HG03025 (cell line): ENCODE measurements around the gene KY.

Experiments used
- ATAC-seq: cut with Tn5 transposase; IDR thresholded peaks from one replicate; pipeline ENCODE4 v1.9.1; 2021; ENCODE audit warnings: mild to moderate bottlenecking, moderate library complexity; ENCODE audit not compliant: unreplicated experiment, low FRiP score

KY gene, protein sequence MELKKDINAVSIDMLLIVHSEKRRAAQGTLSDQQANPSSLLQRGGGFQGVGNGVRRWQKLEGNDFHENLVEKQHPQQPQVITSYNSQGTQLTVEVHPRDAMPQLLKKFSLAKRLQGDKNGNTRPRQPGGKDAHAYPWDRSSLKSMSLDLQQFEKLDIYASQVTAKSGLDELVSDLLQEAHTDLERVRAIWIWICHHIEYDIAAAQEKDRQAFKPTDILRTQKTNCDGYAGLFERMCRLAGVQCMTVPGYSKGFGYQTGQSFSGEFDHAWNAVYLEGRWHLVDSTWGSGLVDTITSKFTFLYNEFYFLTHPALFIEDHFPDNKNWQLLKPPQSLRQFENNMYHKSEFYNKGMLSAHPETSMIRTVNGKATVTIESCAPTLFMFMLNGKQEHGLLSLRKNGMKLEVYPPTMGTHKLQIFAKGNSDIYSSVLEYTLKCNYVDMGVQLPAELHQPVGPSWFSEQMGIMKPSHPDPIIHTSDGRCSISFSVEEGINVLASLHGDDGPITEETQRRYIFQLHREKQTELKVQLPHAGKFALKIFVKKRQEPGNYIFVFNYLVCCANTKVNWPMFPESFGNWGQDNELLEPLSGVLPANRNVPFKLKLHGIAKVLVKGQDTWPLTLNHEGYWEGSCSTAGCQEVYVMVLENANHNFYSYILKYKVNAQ

DNA sequence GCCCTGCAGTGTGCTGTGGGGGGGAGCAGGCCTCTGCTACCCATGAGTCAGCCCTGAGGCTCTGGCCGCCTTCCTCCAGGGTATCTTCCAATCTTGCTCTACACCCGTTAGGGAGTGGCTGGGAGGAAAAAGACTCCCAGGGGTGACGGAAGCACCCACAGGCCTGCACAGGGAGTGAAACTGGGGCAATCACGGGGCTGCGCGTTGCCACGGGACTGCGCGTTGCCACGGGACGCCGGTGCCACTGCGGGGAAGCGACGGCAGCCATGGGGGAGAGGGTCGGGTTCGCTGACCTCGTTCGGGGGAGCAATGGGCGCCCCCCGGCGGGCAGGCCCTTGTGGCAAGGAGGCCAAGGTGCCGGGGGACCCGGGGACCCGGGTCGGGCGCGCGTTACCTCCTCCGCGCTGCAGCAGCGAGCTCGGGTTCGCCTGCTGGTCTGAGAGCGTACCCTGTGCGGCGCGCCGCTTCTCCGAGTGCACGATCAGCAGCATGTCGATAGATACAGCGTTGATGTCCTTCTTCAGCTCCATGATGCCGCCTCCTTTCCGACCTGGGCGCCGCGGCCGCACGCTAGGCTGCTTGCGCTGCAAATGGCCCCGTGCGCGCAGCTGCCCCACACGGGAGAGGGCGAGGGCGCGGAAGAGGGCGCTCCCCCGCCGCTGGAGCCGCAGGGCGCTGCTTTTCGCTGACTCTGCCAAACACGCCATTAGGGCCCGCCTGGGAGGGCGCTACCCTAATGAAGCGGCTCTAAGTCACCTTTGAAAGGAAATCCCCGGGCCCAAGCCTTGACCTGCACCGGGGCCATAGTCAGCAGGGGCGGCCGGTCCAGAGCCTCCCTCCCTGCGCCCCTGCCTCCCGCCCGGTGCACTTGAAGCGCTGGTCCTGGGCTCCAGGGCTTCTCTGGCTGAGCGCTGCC is at the start of gene KY:
Gene KY (minus strand): TSS at position 592 of the 916 bp plus-strand sequence. CDS start 62 bp downstream, at position 530.
- ATAC-seq, result no peak

DNA sequence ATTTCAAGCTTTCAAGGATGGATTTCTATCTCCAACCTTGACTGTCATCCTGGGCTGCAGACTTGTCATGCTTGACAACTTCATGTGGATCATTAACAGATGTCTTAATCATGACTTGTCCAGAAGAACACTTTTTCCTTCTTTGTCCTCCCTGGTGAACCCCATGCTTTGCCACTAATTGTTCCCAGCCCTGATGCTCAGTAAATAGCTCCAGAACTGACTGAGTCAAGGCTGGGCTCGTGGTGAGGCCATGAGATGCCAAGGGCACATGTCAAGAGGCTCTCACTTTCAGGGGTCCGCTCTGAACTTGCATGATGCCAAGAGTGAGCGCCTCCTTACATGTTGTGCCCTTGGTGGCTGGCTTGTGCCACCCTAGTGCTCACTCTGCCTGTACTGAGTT is 48.9 kb upstream of the KY start:
- no peak for ATAC-seq

DNA sequence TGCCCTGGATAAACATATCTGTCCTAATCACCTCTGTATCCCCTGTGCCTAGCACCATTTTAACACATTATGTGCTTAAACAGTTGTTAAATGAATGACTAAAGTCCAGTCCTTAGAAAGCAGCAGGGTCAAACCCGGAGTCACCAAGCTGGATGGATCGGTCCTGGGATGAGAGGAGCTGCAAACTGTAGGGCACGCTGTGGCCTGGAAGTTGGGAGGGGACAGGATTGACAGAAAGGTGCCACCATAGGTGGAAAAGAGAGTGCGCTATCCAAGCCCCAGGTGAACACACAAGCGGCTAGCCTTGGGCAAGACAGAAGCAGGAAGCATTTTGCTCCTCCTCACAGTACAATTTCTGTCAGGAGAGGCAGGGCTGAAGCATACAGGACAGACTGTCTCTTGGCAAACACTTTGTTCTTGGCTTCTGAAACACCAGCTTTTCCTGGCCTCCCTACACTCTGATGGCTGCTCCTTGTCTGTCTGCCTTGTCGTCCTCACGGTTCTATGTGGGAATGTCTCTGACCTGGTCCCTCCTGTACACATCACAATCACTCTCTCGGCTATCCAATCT is 48.4 kb upstream of the KY start:
- ATAC-seq, result no peak

DNA sequence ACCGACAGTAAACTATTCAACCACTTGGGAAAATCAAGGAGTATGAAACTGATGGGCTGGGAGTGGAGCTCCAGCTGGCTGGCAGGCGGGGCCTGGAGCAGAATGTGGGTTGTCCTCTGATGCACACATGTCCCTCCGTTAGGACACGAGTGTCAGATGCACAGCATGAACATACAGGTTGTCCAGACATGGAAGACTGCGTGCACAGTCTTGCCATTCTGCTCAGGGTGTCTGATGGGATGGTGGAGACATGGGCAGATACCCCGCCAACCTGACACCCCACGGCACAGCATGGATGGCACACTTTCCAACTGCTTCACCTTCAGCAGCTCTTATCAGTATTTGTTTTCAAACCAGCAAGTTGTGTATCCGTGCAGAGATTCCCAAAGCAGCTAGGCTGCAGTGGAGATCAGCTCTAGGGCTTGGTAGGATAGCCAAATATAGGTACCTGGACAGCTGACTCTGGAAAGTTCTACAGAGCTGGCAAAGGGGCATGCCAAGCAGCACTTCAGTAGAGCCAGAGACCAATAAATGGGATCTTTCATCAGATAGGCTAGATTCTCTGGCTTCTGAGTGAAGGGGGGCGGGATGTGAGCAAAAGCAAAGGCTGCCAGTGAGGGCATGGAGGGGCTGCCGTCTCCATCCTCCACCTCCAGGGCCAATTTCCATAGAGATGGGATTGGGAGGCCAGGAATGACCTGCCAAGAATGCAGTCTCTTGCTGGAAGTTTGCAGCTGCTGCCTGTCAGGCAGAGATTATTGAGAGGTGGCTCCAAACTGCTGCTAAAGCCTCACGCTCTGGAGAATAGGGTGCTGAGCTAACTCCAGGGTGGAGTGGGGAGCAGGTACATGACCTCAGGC is 47.2 kb upstream of the KY start:
- ATAC-seq, result no peak

DNA sequence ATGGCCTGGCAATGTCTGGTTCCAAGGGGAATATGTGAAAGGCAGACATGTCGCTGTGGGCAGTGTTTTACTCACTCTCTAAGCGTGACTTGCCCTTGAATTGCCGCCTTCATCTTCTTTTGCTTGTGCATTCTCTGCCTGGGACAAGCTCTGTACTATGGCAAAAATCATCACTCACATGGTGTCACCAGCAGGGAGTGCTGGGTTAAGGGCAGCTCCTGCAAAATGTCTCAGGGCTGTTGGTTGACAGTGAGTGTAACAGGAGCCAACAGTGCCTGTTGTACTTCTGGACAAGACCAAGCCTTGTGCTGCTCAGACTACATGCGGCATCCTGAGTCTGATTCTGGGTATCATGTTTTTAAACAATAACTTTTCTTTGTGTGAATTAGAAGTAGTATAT is 45.3 kb upstream of the KY start:
- no peak for ATAC-seq

DNA sequence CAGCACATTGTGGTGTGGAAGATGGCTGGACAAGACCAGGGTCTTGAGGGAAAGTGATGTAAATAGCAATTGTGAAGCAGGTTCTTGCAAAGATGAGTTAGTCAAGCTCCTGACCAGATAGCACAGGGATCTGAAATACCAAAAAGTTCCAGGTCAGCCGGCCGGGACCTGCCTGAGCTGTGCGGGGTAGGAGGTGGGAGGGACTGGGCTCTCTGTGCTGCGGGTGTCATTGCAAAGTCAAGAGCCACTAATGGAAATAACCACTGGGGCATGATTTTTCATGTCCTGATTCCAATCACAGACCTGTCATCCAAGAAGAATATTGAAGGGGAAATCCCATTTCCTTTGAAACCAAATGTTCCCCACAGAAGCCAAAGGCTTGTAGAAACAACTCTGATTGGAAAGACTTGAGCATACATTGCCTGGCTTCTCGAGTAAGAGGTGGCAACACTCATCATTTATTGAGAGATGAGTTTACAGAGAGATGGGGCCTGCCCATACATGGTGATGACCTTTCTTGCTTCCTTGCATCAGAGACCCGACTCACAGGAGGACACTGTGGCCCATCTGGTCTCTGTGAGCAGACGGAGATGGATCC is 44.2 kb upstream of the KY start:
- ATAC-seq, result no peak

DNA sequence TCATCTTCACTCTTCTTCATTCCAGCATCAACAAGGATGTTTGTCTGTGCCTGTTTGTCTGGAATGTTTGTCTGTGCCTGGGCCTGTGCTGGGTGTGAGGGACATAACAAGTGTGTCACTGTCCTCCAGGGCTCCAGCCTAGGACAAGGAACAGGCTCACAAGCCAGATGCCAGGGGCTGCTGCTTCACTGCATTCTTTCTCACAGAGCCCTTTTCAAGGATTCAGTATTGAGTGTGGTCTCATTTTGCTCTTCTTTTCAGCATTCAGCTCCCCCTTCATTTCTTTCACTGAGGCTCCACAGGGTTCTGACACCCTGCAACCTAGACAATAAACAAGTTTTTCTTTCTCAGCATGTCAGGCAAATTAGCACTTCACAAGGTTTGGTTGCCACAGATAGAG is 43.6 kb upstream of the KY start:
- ATAC-seq, result no peak

DNA sequence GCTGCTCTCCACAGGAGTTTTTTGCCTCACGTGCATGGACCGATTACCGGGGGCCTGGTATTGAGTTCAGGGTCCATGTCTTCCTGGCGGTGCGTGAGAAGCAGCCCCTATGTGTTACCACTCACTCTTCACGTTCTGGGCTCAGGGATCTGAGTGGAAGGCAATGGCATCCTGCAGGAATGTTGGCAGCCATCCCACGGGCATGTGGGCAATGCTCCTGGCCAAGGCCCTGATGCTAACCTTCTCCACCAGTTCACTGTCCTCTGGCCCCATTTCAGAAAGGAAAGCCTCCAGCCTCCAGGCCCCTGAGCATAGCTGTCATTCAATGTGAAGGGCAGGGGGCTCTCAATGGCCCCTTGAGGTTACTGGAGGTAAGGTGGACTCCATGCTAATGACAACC is 43.0 kb upstream of the KY start:
- no peak for ATAC-seq

DNA sequence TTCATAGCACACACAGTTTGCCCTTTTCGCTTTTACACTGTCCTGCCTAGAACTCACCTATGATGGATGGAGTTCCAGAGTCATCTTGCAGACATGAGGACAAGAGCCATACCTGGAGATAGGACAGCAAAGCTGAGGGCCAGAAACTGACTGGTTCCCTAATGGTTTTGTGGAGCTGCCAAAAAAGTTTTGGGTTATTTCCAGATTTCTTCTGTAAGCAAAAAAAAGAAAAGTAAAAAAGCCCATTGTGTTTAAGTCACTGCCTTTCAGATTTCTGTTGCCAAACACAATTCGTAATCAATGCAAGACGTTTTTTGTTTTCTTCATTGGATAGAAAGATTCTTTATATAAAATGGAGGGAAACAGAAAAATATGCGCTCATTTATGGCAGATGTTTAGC is 42.4 kb upstream of the KY start:
- ATAC-seq, result no peak

DNA sequence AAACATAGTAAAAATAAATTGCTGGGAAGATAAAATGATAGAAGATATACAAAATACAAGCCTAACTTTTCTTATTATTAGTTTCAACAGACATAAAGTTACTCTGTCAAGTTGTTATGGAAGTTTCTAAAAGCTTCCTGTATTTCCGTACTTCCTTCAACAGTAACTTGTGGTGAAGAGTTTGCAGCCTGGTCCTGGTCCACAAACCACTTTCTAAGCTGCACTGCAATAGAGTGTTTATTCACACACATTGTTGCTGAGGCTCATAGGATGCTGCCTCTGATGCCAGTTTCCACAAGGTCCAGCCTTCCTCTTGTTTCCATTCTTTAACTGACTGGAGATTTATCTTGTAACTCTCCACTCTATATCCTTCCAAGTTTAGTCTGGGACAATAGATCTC is 39.4 kb upstream of the KY start:
- no peak for ATAC-seq

DNA sequence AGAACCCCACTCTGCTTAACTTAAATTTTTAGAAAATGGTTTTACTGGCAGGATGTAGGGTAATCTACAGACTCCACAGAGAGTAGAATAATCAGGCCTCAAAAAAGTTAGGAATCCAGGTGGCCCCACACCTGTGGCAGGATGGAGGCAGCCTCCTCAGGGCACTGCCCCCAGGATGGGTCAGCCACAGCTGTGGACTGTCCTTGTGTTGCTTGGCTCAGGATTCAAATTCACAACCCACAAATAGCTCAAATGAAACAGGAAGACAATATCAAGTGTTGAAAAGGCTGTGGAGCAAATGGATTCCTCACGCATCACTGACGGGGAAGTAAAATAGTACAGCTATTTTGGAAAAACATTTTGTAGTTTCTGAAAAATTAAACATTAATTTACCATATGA is 36.8 kb upstream of the KY start:
- ATAC-seq, result no peak

DNA sequence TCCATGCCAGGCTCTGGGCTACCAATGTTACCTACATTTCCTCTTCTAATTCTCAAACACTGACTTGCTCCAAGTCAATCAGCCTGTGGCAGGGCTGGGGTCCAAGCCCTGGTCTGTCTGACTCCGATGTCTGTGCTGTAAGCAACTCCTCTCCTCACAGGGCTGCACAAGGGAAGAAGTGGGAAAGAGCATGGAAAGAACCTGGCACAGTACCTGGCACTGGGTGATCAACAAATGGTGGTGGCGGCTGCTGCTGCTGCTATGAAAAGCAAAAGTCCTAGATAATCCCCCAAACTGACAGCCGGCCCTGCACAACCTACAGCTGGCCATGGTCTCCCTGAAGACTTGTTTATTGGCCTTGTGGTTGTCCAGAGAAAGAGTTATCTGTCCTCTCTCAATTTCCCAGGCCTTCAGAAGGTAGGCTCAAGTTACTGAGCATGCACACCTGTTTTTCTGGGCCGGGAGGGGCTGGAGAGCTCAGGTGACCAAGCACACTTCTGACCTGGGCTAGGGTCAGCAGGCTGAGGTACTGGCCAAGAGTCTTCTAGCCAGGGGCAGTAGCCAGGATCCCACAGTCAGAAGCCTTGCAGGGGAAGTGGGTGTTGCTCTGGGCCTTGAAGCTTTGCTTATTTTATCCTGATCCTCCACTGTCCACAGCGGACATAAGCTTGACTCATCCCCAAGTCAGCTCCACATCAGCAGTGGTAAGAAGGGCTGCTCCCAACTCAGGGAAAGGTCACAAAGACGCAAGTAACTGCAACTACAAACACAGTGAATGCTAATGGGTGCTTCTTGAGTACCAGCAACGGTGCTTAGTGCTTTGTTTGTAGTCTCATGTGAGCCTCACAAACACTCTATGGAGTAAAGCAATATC is 35.3 kb upstream of the KY start:
- no peak for ATAC-seq

DNA sequence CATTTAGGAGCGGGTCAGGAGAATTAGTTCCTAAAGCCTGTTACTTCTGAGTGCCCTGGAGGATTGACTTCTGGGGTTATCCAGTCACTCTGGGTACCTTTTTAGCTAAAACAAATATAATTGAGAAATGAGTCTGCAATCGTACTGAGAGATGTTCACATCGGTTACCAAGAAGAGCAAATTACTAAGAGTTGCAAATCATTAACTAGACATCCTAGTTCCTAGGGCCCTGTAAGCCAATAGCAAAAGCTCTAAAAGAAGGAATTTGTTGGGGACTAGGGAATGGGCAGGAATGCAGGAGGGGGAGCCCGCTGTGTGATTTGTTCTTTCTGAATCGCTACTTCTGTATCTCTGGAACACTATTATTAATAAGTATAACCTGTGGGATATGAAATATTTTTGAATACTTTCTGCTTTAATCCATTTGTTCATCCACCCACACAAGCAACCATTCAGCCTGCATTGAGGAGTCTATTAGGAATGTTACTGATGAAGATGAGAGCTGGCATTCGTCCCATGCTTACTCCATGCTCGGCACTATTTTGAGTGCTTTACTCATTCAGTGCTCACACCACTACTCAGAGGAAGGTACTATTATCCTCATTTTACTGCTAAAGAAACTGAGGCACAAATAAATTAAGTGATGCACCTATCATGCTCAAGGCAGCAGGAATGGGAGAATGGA is 31.5 kb upstream of the KY start:
- ATAC-seq, result no peak

DNA sequence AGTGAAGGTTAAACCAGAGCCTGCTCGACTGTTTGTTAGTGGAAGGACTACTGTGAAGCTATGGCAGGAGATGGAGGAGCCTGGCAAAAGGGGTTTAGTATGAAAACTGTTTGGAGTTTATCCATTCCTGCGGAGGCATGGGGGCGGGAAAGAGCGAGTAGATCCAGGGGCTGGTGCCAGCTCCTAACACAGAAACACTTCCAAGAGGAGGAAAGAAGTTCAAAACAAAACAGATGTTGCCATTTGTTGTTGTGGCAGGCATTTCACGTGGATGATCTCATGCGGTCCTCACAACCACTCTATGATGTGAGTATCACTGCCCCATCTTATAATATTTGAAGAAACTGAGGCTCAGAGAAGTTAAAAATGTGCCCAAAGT is 30.7 kb upstream of the KY start:
- ATAC-seq, result no peak

DNA sequence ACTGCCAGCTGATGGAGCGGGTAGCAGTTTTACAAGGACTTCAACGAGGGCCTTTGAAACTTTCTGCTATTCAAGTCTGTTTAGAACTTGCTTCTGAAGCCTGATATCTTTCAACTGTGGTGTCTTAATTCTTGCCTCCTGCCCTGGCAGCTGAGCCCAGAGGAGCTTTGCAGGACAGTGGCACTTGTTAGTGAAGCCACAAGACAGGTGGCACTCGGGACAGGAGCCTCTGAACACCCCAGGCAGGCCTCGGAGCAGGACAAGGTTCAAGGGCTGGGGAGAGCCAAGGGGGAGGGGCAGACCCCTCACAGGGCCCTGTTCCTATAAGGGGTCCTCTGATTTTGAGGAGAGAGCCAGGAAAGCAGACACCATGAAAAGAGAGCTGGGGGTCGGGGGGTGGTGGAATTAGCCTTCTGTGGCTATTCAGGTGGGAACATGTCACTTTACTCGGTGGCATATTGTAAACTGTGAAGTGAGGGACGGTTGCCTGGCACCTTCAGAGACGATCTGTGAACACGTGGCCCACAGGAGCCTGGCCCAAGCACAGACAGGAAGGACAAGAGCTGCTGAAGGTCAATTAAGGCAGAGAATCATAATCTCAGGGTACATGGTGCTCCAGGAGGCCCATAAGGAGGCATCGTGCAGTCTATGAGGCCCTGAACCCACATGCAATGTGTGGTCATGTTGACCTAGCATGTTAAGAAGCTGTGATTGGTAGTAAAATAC is 30.1 kb upstream of the KY start:
- ATAC-seq, result no peak

DNA sequence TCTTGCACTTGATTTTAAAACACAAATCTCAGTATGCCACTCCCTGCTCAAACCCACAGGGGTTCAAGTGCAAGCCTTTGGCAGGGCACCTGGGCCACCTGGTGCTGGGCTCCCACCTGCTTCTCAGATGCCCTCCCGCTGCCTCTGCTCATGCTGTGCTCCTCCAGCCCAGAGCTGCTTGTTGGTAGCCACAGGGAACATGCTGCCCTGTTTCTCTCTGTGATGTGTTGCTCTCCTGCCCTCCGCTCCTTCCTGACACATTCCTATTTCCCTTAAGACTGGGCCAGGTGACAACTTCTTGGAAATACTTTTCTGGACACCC is 27.1 kb upstream of the KY start:
- no peak for ATAC-seq

DNA sequence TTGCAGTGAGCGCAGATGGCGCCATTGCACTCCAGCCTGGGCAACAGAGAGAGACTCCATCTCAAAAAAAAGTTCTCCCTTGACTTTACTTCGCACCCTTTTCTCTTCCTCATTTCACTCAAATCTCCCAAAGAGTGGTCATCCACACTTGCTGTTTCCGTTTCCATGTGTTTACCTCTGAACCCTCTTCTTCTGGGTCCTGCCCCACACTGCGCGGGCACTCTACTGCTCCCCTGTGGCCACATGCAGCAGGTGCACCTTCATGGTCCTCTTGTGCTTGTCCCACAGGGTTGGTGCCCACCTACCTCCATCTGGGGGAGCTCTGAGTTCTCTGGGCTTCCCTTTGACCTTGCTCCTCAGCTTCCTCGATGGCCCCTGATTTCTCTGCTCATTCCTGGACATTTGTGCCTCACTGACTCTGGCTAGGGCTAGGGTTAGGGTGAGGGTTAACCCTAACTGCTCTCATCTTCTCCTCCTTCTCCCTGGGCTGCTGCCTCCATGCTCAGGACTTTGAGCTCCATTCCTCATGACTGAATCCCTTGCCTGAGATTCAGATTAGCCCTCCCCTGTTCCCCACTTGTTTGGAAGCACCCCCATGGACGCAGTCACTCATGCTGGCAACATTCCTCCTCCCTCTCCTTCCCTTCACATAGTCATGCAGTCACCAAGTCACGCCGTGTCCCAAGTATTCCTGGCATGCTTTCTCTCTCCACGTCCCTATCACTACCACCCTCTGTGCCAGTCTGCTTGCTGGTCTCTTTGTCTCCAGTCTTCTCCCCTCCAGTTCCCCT is 26.6 kb upstream of the KY start:
- no peak for ATAC-seq
